Thyroid gland (tissue), 4 donors: Measurements from ENCODE around the gene G0S2. TPM values are rescaled to one million over a fixed set of nuclear protein-coding genes. Genes with fewer than 3 reads are reported as not detected.

Experiments used
- DNase-seq, 2 donors: peaks; one replicate each; pipeline ENCODE4 v3.0.0-alpha.2; 2019
- H3K27ac ChIP-seq, 3 donors: fragments of 200-600 bp; sonication (generic); 1 replicate in 2 of 3; 2 replicates in 1 of 3; pipeline ENCODE4 v1.5.1; 2016 to 2019; ENCODE audit warnings: mild to moderate bottlenecking in 1 of 3, moderate library complexity in 1 of 3
- H3K27me3 ChIP-seq: fragments of 200-600 bp; sonication (generic); one replicate; pipeline ENCODE4 v1.5.1; 2019
- H3K36me3 ChIP-seq, 2 donors: fragments of 200-600 bp; sonication (generic); one replicate each; pipeline ENCODE4 v1.5.1; 2016 to 2019
- H3K4me1 ChIP-seq, 2 donors: fragments of 200-600 bp; sonication (generic); one replicate each; pipeline ENCODE4 v1.5.1; 2017 to 2019
- H3K4me3 ChIP-seq, 3 donors: fragments of 200-600 bp; sonication (generic); replicated peaks in 1 of 3; 1 replicate in 2 of 3; 2 replicates in 1 of 3; pipeline ENCODE4 v1.5.1; 2016; ENCODE audit warnings: mild to moderate bottlenecking in 1 of 3
- H3K9me3 ChIP-seq: fragments of 200-600 bp; sonication (generic); one replicate; pipeline ENCODE4 v1.5.1; 2017
- POLR2A ChIP-seq, 2 donors: fragments of 450-650 bp; IDR thresholded peaks; one replicate each; pipeline ENCODE4 v1.6.1; 2017; ENCODE audit warnings: antibody characterized with exemption in 2 of 2, mild to moderate bottlenecking in 2 of 2, moderate library complexity in 1 of 2
- WGBS, 2 donors: methylation state at CpG; one replicate each; pipeline ENCODE4 v1.1.5; 2017; 5-methylcytosine and 5-hydroxymethylcytosine counted together
- intact Hi-C: fragments of 100-400 bp; cut with DNase I; formaldehyde crosslinking; loops from one replicate; pipeline ENCODE4 v1.15.1; 2023
- total RNA-seq, 4 donors: library from RNA; depleted of rRNA; stranded (reverse); fragments of >200 nt; gene quantifications; one replicate each; pipeline ENCODE4 v1.2.3, GENCODE V29; 2016
- TF ChIP-seq, protein P1 (sequence below), 6 experiments: fragments of 200-600 bp in 3 of 6; fragments of 450-650 bp in 3 of 6; sonication (generic) in 3 of 6; IDR thresholded peaks; one replicate each; pipeline ENCODE4 v1.5.1; 2016 to 2019; ENCODE audit warnings: antibody characterized with exemption in 6 of 6, mild to moderate bottlenecking in 2 of 6, inconsistent platforms in 1 of 6, moderate library complexity in 1 of 6

Gene G0S2
- total RNA-seq, 4 donors from 2014 or later, result 6.5 to 43.7 (median 10.7) TPM

DNA sequence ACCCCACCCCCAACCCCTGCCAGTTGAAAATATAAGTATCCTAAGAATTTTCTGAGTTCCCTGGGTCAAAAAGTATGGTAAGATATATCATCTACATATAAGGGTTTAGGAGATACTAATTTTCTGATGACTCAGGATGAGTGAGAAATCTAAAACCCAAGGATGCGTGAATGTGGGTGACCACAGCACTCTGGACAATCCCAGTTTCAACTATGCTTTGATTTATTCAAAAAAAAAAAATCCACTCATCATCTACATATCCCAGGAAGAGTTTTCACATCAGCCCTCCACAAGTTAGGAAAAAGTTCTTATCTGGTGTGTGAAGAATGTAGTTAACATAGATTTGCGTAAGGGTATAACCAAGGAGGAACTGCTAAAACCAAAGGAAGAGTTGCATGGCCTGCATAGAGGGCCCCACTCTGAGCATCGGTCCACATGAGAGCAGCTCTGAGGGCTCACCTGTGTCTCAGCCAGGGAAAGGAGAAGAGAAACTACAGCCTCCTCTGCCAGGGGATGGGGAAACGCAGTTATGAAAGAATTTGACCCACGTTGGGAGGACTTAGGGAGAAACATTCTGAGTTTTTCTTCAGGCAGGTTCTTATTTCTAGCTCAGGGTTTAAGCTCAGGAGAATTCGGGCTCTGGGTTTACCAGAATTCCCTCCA is 41.7 kb upstream of the G0S2 start:
- no peak for TF ChIP-seq POLR2A (IDR thresholded peaks at IDR 0.05)
- TF ChIP-seq, protein P1, sequence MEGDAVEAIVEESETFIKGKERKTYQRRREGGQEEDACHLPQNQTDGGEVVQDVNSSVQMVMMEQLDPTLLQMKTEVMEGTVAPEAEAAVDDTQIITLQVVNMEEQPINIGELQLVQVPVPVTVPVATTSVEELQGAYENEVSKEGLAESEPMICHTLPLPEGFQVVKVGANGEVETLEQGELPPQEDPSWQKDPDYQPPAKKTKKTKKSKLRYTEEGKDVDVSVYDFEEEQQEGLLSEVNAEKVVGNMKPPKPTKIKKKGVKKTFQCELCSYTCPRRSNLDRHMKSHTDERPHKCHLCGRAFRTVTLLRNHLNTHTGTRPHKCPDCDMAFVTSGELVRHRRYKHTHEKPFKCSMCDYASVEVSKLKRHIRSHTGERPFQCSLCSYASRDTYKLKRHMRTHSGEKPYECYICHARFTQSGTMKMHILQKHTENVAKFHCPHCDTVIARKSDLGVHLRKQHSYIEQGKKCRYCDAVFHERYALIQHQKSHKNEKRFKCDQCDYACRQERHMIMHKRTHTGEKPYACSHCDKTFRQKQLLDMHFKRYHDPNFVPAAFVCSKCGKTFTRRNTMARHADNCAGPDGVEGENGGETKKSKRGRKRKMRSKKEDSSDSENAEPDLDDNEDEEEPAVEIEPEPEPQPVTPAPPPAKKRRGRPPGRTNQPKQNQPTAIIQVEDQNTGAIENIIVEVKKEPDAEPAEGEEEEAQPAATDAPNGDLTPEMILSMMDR (IDR thresholded peaks at IDR 0.05), result no peak
- H3K9me3 ChIP-seq, result no peaks in the 10 kb centered on the region
- intact Hi-C loops, result no loop called here

DNA sequence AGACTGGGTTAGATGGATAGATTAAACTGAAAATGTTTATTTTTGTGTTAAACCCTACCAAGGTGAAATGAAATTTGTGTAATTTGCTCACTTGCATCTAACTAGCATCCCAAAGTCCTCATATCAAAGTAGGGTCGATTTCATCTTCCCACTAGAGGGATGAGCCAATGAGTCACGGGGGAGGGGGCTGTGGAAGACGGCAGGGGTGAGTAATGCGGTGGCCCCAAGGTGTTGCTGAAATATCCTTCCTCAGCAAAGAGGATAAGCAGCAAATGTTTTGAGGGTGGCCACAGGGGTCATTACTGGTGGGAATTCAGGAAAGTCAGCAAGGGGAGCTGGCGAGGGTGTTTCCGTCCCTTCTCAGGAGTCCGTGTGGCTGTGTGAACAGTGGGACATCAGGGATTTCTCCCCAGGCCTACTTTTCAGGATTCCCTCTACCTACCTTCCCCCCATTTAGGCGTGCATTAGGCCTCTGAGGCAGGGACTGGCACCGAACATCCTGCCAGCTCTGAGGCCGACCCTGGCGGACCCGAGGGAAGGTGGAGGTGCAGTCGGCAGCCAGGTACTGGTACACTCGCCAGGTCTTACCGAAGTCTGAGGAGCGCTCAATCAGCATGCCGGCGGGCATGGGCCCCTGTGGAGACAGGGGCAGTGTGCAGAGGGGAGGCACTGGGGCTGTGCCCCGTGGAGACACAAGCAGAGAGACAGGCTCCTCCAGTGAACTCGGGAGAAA is 41.0 kb upstream of the G0S2 start:
- TF ChIP-seq, protein P1 (IDR thresholded peaks at IDR 0.05), result no peak
- TF ChIP-seq POLR2A (IDR thresholded peaks at IDR 0.05), result no peak
- 96% methylated on average over 15 to 20 of the region's 20 CpGs for WGBS, 2 donors
- Histone ChIP-seq H3K36me3 (no peaks in the 10 kb centered on the region), H3K27ac (no peak overlapping the region), H3K4me1 (no peaks in the 10 kb centered on the region), H3K4me3 (no peak overlapping the region), H3K9me3 (no peaks in the 10 kb centered on the region), H3K27me3 (no peaks in the 10 kb centered on the region)
- no peak for DNase-seq
- intact Hi-C loops, result no loop called here

More for the DNA sequence above, 41.7 kb upstream of the G0S2 start:
- no peak overlapping the region for H3K4me3 ChIP-seq
- DNase-seq, result no peak
- no peaks in the 10 kb centered on the region for H3K4me1 ChIP-seq
- H3K27me3 ChIP-seq, result no peaks in the 10 kb centered on the region
- no peaks in the 10 kb centered on the region for H3K36me3 ChIP-seq
- no peak overlapping the region for H3K27ac ChIP-seq
- 95 to 96% methylated on average over 6 of the region's 6 CpGs for WGBS, 2 donors

DNA sequence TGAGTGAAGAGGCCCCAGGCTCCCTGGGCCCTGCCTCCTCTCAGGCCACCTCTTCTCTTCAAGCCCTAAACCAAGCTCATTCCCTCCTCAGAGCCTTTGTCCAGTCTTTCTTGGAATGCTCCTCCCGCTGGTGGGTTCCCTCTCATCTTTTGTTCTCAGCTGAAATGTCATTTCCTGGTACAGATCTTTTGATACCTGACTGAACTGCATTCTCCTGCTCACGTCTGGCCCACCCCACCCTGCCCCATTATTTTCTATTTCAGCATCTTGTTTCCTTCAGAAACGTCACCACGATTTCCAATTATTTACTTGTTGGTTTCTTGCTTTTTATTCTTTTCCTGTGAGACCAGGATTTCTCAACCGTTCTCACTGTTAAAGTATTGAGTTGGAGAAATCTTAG is 39.4 kb upstream of the G0S2 start:
- Histone ChIP-seq H3K27me3 (no peaks in the 10 kb centered on the region), H3K27ac (no peak overlapping the region), H3K36me3 (no peaks in the 10 kb centered on the region), H3K9me3 (no peaks in the 10 kb centered on the region), H3K4me1 (no peaks in the 10 kb centered on the region), H3K4me3 (no peak overlapping the region)
- intact Hi-C loops, result no loop called here
- 83 to 93% methylated on average over 5 of the region's 5 CpGs for WGBS, 2 donors
- TF ChIP-seq, protein P1 (IDR thresholded peaks at IDR 0.05), result no peak
- no peak for TF ChIP-seq POLR2A (IDR thresholded peaks at IDR 0.05)
- DNase-seq, result no peak

DNA sequence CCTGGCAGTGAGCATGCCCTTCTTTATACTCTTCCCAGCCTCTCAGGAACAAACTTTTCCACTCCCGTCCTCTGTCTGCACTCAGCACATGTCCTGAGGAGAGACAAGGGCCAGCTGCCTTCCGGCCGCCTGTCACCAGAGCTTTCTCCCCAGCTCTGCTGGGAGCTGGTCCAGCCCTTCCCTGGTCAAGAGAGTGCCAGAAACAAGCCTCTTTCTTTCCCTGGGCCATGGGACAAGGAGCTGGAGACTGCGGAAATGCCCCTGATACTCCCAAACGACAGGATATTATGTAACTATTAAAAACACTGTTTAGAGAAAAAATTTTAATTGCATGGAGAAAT is 33.4 kb upstream of the G0S2 start:
- H3K27ac ChIP-seq, result peak overlapping the region; percentile 22 to 65 (median 59)
- peak; percentile 61 to 78 for DNase-seq
- no peak overlapping the region for H3K4me3 ChIP-seq
- intact Hi-C loops, result no loop called here
- 21 to 31% methylated on average over 5 of the region's 5 CpGs for WGBS, 2 donors
- TF ChIP-seq POLR2A (IDR thresholded peaks at IDR 0.05), result no peak
- TF ChIP-seq, protein P1 (IDR thresholded peaks at IDR 0.05), result no peak
- no peaks in the 10 kb centered on the region for H3K27me3 ChIP-seq
- no peaks in the 10 kb centered on the region for H3K9me3 ChIP-seq
- no peaks in the 10 kb centered on the region for H3K36me3 ChIP-seq
- peaks cover 13 to 36% of the 10 kb centered on the region in 2 donors for H3K4me1 ChIP-seq

DNA sequence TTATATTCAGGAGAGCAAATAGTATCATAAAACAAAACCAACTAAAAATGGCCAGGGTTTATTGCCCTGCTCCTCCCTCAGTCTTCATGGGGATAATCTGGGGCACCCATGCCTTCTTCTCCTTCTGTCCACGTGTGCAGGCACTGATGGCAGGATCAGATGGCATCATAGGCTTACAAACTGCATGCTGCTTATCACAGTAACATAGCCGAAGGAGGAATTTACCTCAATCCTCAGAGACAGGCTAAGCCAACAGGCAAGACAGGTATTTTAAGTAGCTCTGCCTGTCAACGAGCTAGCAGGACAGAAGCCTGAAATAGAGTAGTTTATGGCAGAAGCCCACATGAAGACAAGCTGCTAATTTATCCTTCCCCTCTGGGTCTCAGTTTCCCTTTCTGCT is 32.4 kb upstream of the G0S2 start:
- H3K4me1 ChIP-seq, result peaks cover 13 to 44% of the 10 kb centered on the region in 2 donors
- peak overlapping the region in 2 of 3 donors; percentile 34 to 38 for H3K27ac ChIP-seq
- intact Hi-C loops, result no loop called here
- 27 to 29% methylated on average over 3 of the region's 3 CpGs for WGBS, 2 donors
- no peak overlapping the region for H3K4me3 ChIP-seq
- no peaks in the 10 kb centered on the region for H3K9me3 ChIP-seq
- H3K36me3 ChIP-seq, result no peaks in the 10 kb centered on the region
- TF ChIP-seq, protein P1 (IDR thresholded peaks at IDR 0.05), result no peak
- TF ChIP-seq POLR2A (IDR thresholded peaks at IDR 0.05), result no peak
- DNase-seq, result no peak
- no peaks in the 10 kb centered on the region for H3K27me3 ChIP-seq
